Gastroesophageal sphincter (tissue), 4 donors: ENCODE results near the gene DCTN2. TPM values are rescaled to one million over a fixed set of nuclear protein-coding genes. Genes with fewer than 3 reads are reported as not detected.
A peak's percentile ranks its signal among the peaks of the same experiment; 100 is the strongest.

Experiments used
- ATAC-seq: fragments of 150-250 bp; one replicate; pipeline ENCODE4 v1.9.1; 2016; ENCODE audit warnings: mild to moderate bottlenecking, moderate library complexity
- H3K27ac ChIP-seq, 4 donors: fragments of 200-600 bp; sonication (generic) in 3 of 4; 1 replicate in 3 of 4; 2 replicates in 1 of 4; pipeline ENCODE4 v1.5.1; 2016 to 2019
- H3K27me3 ChIP-seq: fragments of 200-600 bp; sonication (generic); one replicate; pipeline ENCODE4 v1.5.1; 2019
- H3K36me3 ChIP-seq, 2 donors: fragments of 200-600 bp; sonication (generic); one replicate each; pipeline ENCODE4 v1.5.1; 2019; ENCODE audit warnings: control low read depth in 1 of 2
- H3K4me1 ChIP-seq, 3 donors: fragments of 200-600 bp; sonication (generic); 1 replicate in 2 of 3; 2 replicates in 1 of 3; pipeline ENCODE4 v1.5.1; 2016 to 2019; ENCODE audit warnings: control low read depth in 2 of 3
- H3K4me3 ChIP-seq, 2 donors: fragments of 200-600 bp; sonication (generic); one replicate each; pipeline ENCODE4 v1.5.1; 2019; ENCODE audit warnings: mild to moderate bottlenecking in 1 of 2, moderate library complexity in 1 of 2
- H3K9me3 ChIP-seq, 3 donors: fragments of 200-600 bp; sonication (generic); one replicate each; pipeline ENCODE4 v1.5.1; 2017 to 2019; ENCODE audit warnings: control low read depth in 2 of 3
- CTCF ChIP-seq, 4 experiments: fragments of 200-600 bp in 2 of 4; fragments of 450-650 bp in 2 of 4; sonication (generic) in 1 of 4; IDR thresholded peaks; one replicate each; pipeline ENCODE4 v1.5.1; 2017 to 2019; ENCODE audit warnings: antibody characterized with exemption in 4 of 4, mild to moderate bottlenecking in 2 of 4, moderate library complexity in 2 of 4
- EP300 ChIP-seq: sonication (generic); formaldehyde crosslinking; IDR thresholded peaks from one replicate; pipeline ENCODE4 v1.6.1; 2017; ENCODE audit warnings: antibody characterized with exemption, mild to moderate bottlenecking
- POLR2A ChIP-seq, 2 donors: fragments of 450-650 bp; IDR thresholded peaks; one replicate each; pipeline ENCODE4 v1.6.1; 2017; ENCODE audit warnings: antibody characterized with exemption in 2 of 2, mild to moderate bottlenecking in 2 of 2, moderate library complexity in 1 of 2
- POLR2AphosphoS5 ChIP-seq: sonication (generic); formaldehyde crosslinking; IDR thresholded peaks from one replicate; pipeline ENCODE4 v1.6.1; 2017; ENCODE audit warnings: antibody characterized with exemption
- WGBS, 2 donors: methylation state at CpG; one replicate each; pipeline ENCODE4 v1.1.5; 2018; ENCODE audit warnings: low coverage in 1 of 2; 5-methylcytosine and 5-hydroxymethylcytosine counted together
- total RNA-seq, 4 donors: library from RNA; depleted of rRNA; stranded (reverse); fragments of >200 nt; gene quantifications; one replicate each; pipeline ENCODE4 v1.1.0, GENCODE V29; 2016

Gene DCTN2
- 100 to 1,000 TPM; 138 to 204 (median 182) TPM for total RNA-seq

- Histone ChIP-seq H3K27ac (peak within 1 kb of the TSS; percentile 92 to 95 (median 94)), H3K27me3 (peaks cover 28% of the 10 kb centered on the region), H3K4me1 (peaks cover 3 to 55% (median 15%) of the 10 kb centered on the region in 3 donors), H3K9me3 (no peaks in the 10 kb centered on the region), H3K36me3 (peaks cover 0 to 12% of the 10 kb centered on the region in 2 donors), H3K4me3 (peak within 1 kb of the TSS; percentile 87 to 99)
- 1 to 3% methylated on average over 10 to 26 of the region's 56 CpGs for WGBS, 2 donors
- TF ChIP-seq EP300 (no peak), CTCF (IDR thresholded peaks at IDR 0.05) (peak in 1 of 4 experiments; percentile 9), POLR2A (IDR thresholded peaks at IDR 0.05) (peak in 1 of 2 donors; percentile 30), POLR2AphosphoS5 (peak; percentile 32)
- peak; percentile 99 for ATAC-seq
Measured at GRCh38 chr12:57546438-57547287, at the start of gene DCTN2. Gene DCTN2 (minus strand): TSS chr12:57547192. CDS start chr12:57547063, 129 bp downstream.

GRCh38 chr12:57593187-57593586 is 46.2 kb upstream of the DCTN2 start:
- H3K36me3 ChIP-seq, result peaks cover 0 to 44% of the 10 kb centered on the region in 2 donors
- no peak overlapping the region for H3K27ac ChIP-seq
- H3K9me3 ChIP-seq, result no peaks in the 10 kb centered on the region
- 40 to 52% methylated on average over 1 to 3 of the region's 4 CpGs for WGBS, 2 donors
- H3K4me1 ChIP-seq, result peaks cover 0 to 31% (median 6%) of the 10 kb centered on the region in 3 donors
- no peaks in the 10 kb centered on the region for H3K27me3 ChIP-seq
- no peak for ATAC-seq
- H3K4me3 ChIP-seq, result no peak overlapping the region
- no peak for TF ChIP-seq CTCF (IDR thresholded peaks at IDR 0.05)
- no peak for TF ChIP-seq EP300

- H3K27me3 ChIP-seq, result no peaks in the 10 kb centered on the region
- H3K27ac ChIP-seq, result no peak overlapping the region
- peaks cover 0 to 39% of the 10 kb centered on the region in 2 donors for H3K36me3 ChIP-seq
- TF ChIP-seq POLR2AphosphoS5, result no peak
- TF ChIP-seq CTCF (IDR thresholded peaks at IDR 0.05), result no peak
- TF ChIP-seq POLR2A (IDR thresholded peaks at IDR 0.05), result no peak
- TF ChIP-seq EP300, result no peak
- no peaks in the 10 kb centered on the region for H3K9me3 ChIP-seq
- WGBS, 2 donors, result 73 to 75% methylated on average over 2 of the region's 2 CpGs
- no peak for ATAC-seq
- H3K4me1 ChIP-seq, result peaks cover 0 to 31% (median 6%) of the 10 kb centered on the region in 3 donors
- no peak overlapping the region for H3K4me3 ChIP-seq
Measured at GRCh38 chr12:57592551-57593165, 45.7 kb upstream of the DCTN2 start.

GRCh38 chr12:57591782-57592325 is 44.9 kb upstream of the DCTN2 start:
- TF ChIP-seq POLR2A (IDR thresholded peaks at IDR 0.05), result no peak
- TF ChIP-seq EP300, result no peak
- no peak for TF ChIP-seq POLR2AphosphoS5
- Histone ChIP-seq H3K36me3 (peaks cover 0 to 32% of the 10 kb centered on the region in 2 donors), H3K27ac (peak overlapping the region in 3 of 4 donors; percentile 82 to 87 (median 86)), H3K4me1 (peaks cover 0 to 31% (median 6%) of the 10 kb centered on the region in 3 donors), H3K4me3 (peak overlapping the region; percentile 53 to 96), H3K27me3 (no peaks in the 10 kb centered on the region), H3K9me3 (no peaks in the 10 kb centered on the region)
- WGBS, 2 donors, result 53 to 69% methylated on average over 7 to 8 of the region's 10 CpGs
- ATAC-seq, result no peak
